SK-N-SH treated with all-trans-retinoic acid at 6 μM for 48 hours (cell line): ENCODE results near the gene INSYN1.

Experiments used
- ARNTL ChIP-seq: fragments of 450-650 bp; formaldehyde crosslinking; IDR thresholded peaks from 2 replicates; pipeline ENCODE4 v1.5.0; 2020; ENCODE audit warnings: low read depth, mild to moderate bottlenecking, moderate library complexity, borderline replicate concordance
- CREB5 ChIP-seq: fragments of 250-450 bp; sonication (Bioruptor Pico); IDR thresholded peaks from 2 replicates; pipeline ENCODE4 v1.5.1; 2020; ENCODE audit warnings: low read depth, mild to moderate bottlenecking, moderate library complexity
- CSDC2 ChIP-seq: fragments of 250-450 bp; sonication (Bioruptor Pico); IDR thresholded peaks from 2 replicates; pipeline ENCODE4 v1.5.0; 2020; ENCODE audit warnings: mild to moderate bottlenecking, moderate library complexity
- GLIS3 ChIP-seq: fragments of 250-450 bp; sonication (Bioruptor Pico); IDR thresholded peaks from 2 replicates; pipeline ENCODE4 v1.5.0; 2020; ENCODE audit warnings: mild to moderate bottlenecking, moderate library complexity
- PATZ1 ChIP-seq: fragments of 250-450 bp; sonication (Bioruptor Pico); IDR thresholded peaks from 2 replicates; pipeline ENCODE4 v1.8.0; 2020; ENCODE audit warnings: mild to moderate bottlenecking, moderate library complexity, borderline replicate concordance
- PPARA ChIP-seq: fragments of 250-450 bp; sonication (Bioruptor Pico); IDR thresholded peaks from 2 replicates; pipeline ENCODE4 v1.5.0; 2020; ENCODE audit warnings: mild to moderate bottlenecking, borderline replicate concordance
- RARB ChIP-seq: fragments of 250-450 bp; sonication (Bioruptor Pico); IDR thresholded peaks from 2 replicates; pipeline ENCODE4 v1.8.0; 2021; ENCODE audit warnings: mild to moderate bottlenecking, moderate library complexity
- SNAI2 ChIP-seq: fragments of 250-450 bp; sonication (Bioruptor Pico); IDR thresholded peaks from 2 replicates; pipeline ENCODE4 v1.5.0; 2020; ENCODE audit warnings: mild to moderate bottlenecking, moderate library complexity
- TCF4 ChIP-seq: fragments of 250-450 bp; sonication (Bioruptor Pico); IDR thresholded peaks from 2 replicates; pipeline ENCODE4 v1.8.0; 2021; ENCODE audit warnings: mild to moderate bottlenecking, moderate library complexity, borderline replicate concordance
- TOX ChIP-seq: fragments of 250-450 bp; sonication (Bioruptor Pico); IDR thresholded peaks from 2 replicates; pipeline ENCODE4 v1.8.0; 2021; ENCODE audit warnings: mild to moderate bottlenecking, moderate library complexity, borderline replicate concordance
- TSHZ2 ChIP-seq: fragments of 250-450 bp; sonication (Bioruptor Pico); IDR thresholded peaks from 2 replicates; pipeline ENCODE4 v1.5.0; 2020; ENCODE audit warnings: mild to moderate bottlenecking, moderate library complexity
- ZFP3 ChIP-seq: fragments of 250-450 bp; sonication (Bioruptor Pico); IDR thresholded peaks from 2 replicates; pipeline ENCODE4 v1.5.0; 2020; ENCODE audit warnings: mild to moderate bottlenecking, moderate library complexity
- ZFP30 ChIP-seq: fragments of 450-650 bp; formaldehyde crosslinking; IDR thresholded peaks from 2 replicates; pipeline ENCODE4 v1.5.0; 2022; ENCODE audit warnings: mild to moderate bottlenecking, moderate library complexity
- ZNF565 ChIP-seq: fragments of 450-650 bp; formaldehyde crosslinking; conservative IDR thresholded peaks from 2 replicates; pipeline ENCODE4 v1.5.0; 2020; ENCODE audit warnings: low read depth, mild to moderate bottlenecking, moderate library complexity

- TF ChIP-seq ZNF565 (CRISPR knock-in tag) (no peak), RARB (CRISPR knock-in tag) (no peak), TSHZ2 (no peak), ARNTL (CRISPR knock-in tag) (no peak), PPARA (no peak), SNAI2 (CRISPR knock-in tag) (no peak), PATZ1 (CRISPR knock-in tag) (no peak), ZFP3 (no peak), TOX (CRISPR knock-in tag) (no peak), TCF4 (no peak), ZFP30 (no peak), GLIS3 (no peak), CSDC2 (CRISPR knock-in tag) (no peak), CREB5 (CRISPR knock-in tag) (no peak)
Observed at GRCh38 chr15:73746261-73746660, 6.9 kb downstream of the INSYN1 start.
